AG09309 (cell line): Measurements from ENCODE around the gene SELP.

Experiments
- DNase-seq: peaks from one replicate; pipeline ENCODE4 v3.0.0-alpha.2; 2010; ENCODE audit warnings: low read depth
- H3K4me3 ChIP-seq: 2 replicates; pipeline ENCODE4 v1.5.1; 2011; ENCODE audit warnings: mild to moderate bottlenecking, low read depth, low read length, moderate library complexity; ENCODE audit not compliant: control insufficient read depth
- CTCF ChIP-seq: IDR thresholded peaks from 2 replicates; pipeline ENCODE4 v1.5.1; 2011; ENCODE audit warnings: mild to moderate bottlenecking, low read depth, low read length, inconsistent platforms; ENCODE audit not compliant: insufficient read depth, control insufficient read depth; ENCODE audit errors: missing control alignments

The SELP gene

GRCh38 chr1:169577981-169578738, 51.8 kb downstream of the SELP start:
- no peak for DNase-seq
- TF ChIP-seq CTCF, result no peak

DNA sequence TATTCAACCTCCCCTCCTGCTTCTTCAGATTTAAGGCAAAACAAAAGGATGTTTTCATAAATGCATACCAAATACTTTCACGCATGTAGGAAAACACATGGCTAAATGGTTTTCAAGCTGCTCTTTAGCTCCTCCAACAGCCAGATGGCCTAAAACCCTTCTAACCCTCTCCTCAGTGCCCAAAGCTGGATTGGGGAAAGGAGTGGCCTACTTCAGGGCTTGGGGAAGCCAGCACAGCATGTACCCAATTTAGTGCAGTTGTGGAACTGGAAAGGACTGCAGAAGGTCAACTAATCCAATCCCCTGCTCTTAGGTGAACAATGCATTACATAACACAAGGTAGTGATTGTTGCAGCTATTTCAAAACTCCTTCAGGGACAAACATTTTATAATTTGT, 53.0 kb downstream of the SELP start:
- no peak for DNase-seq
- no peak for TF ChIP-seq CTCF
- H3K4me3 ChIP-seq, result no peak overlapping the region

More at GRCh38 chr1:169577981-169578738, 51.8 kb downstream of the SELP start:
- H3K4me3 ChIP-seq, result no peak overlapping the region

DNA sequence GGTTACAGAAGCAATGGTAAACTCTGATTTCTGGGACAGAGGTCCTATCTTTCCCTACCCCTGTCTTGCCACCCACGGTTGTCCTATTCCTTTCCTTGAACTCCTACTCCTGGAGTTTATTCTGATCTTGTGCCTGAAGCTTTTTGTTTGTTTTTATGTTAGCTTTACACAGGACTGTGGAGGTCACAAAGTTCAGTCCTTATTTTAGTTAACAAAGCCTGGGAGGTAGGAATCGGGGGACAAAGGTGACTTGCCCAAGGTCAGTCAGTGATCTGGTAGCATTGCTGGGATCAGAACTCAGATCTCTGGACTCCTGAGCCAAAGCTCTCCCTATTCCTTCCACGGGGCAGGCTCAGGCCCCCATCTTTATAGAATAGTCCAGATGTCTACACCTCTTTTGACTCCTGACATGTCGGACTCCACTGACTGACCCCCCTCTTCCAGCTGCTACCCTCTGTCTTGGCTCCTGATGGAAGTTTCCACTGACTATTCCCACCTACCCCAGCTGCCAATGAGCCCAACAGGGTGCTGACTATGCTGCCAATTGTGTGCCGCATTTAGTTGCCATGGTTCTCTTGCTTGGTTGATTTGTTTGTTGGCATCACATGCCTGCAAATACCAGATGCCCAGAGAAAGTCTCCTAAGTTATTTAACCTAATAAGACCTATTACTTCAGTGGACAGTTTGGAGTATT, 53.5 kb downstream of the SELP start:
- no peak overlapping the region for H3K4me3 ChIP-seq
- DNase-seq, result no peak
- TF ChIP-seq CTCF, result no peak

GRCh38 chr1:169574336-169574735, 55.6 kb downstream of the SELP start:
- no peak overlapping the region for H3K4me3 ChIP-seq
- DNase-seq, result no peak
- no peak for TF ChIP-seq CTCF

GRCh38 chr1:169572187-169572586, 57.7 kb downstream of the SELP start:
- no peak overlapping the region for H3K4me3 ChIP-seq
- DNase-seq, result no peak
- TF ChIP-seq CTCF, result no peak

DNA sequence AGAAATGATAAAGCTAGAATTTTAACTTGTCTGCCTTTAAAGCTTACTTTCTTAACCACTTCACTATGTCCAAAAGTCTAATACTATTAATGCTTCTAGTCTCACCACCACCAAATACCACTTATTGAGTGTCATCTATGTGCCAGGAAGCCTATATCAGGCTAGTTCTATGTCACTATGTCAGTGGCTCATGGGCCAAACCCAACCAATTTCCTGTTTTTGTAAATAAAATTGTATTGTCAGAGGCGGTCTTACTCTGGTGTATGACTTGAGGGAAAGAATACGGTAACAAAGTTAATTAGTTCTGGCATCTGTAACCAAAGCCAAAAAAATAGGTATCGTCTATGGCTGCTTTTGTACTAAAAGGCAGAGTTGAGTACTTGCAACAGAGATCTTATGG, 58.5 kb downstream of the SELP start:
- H3K4me3 ChIP-seq, result no peak overlapping the region
- TF ChIP-seq CTCF, result no peak
- no peak for DNase-seq
